GM19238 (cell line): ENCODE results near the gene B3GNT9.

ENCODE experiments used
- DNase-seq: peaks from one replicate; pipeline ENCODE4 v3.0.0; 2011; ENCODE audit warnings: low spot score; ENCODE audit not compliant: insufficient read length

The B3GNT9 gene

DNA sequence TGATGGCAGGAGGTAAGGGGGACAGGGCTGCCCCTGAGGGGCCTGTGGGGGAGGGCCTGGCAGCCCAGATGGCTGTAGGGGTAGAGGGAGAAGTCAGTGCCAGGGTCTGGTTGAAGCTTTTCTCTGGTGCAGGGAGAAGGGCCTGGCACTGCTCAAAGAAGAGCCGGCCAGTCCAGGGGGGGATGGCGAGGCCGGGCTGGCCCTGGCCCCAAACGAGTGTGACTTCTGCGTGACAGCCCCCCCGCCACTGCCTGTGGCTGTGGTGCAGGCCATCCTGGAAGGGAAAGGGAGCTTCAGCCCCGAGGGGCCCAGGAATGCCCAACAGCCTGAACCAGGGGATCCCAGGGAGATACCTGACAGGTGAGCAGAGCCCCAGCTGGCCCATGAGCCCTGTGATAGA lies 16.8 kb upstream of the B3GNT9 start:
- no peak for DNase-seq

GRCh38 chr16:67166598-67167168 lies 15.9 kb upstream of the B3GNT9 start:
- DNase-seq: no peak

DNA sequence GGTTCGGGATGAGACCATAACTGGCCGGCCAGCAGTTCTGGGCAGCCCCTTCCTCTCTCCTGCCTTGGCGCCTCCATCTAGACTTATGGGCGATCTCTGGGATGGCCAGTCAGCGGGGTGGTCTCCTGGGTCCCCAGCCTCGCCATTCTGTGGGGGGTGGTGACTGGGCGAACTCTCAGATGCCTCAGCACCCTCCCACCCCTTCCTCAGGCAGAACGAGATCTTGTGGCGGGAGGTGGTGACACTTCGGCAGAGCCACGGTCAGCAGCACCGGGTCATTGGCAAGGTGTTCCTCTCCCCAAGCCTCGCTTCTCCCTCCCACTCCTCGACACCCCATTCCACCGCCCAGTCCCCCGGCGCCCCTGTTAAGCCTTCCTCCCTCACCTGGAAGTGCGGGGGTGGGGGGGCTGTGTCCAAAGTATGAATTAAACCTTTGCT lies 15.3 kb upstream of the B3GNT9 start:
- DNase-seq: no peak

GRCh38 chr16:67165121-67166078 lies 14.6 kb upstream of the B3GNT9 start:
- no peak for DNase-seq

DNA sequence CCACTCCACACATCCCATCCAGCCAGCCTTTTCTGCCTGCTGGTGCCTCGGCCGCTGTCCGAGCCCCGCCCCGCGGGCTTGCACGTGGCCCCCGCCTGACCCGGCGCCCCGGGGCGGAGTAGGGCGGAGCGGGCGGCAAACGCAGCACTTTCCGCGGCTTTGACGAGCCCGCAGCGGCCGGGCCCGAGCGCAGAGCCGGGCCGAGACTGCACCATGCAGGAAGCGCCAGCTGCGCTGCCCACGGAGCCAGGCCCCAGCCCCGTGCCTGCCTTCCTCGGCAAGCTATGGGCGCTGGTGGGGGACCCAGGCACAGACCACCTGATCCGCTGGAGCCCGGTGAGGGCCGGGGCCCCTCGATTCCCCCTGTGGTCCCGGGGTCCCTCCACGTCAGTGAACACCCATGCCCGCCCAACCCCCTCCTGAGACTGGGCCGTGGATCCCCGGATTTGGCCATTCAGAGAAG lies 13.8 kb upstream of the B3GNT9 start, which contains the start of gene HSF4:
TSS of gene HSF4 (plus strand) at position 147 of the 463 bp plus-strand sequence. CDS start at position 214, 67 bp downstream.
- DNase-seq: no peak

DNA sequence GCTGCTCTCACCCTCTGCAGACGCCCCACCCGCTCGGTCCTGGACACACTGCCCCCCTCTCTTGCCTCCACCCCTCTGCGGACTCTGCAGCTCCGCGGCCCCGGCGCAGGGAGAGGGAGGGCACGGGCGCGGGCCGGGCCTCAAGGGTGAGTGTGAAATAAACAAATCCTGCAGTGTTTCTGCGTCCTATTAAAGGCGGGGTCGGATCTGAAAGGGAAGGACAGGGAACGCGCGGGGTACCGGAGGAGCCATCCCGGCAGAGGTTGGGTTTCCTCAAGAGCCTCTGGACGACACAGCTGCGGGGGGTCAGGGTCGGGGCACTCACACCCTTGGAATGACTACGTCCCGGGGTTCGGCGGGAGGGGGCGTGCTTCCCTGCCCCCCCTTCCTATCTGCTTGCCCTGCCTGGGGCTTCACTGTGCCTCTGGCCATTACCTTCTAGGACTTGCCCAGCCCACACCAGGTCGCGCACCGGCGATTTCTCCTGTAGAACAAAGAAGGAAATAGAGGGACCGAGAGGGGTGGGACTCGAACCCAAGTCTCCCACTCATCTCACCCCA lies 13.3 kb upstream of the B3GNT9 start:
- DNase-seq: no peak

- no peak for DNase-seq
Measured at GRCh38 chr16:67163164-67163998, 12.6 kb upstream of the B3GNT9 start.

GRCh38 chr16:67162506-67163163 lies 11.8 kb upstream of the B3GNT9 start:
- DNase-seq: no peak

- no peak for DNase-seq
Measured at GRCh38 chr16:67161595-67162058, 10.8 kb upstream of the B3GNT9 start.

GRCh38 chr16:67158637-67159600 lies 8.1 kb upstream of the B3GNT9 start:
- DNase-seq: peak; percentile 78

GRCh38 chr16:67157892-67158635 lies 7.3 kb upstream of the B3GNT9 start:
- no peak for DNase-seq

GRCh38 chr16:67157106-67157748 lies 6.4 kb upstream of the B3GNT9 start:
- no peak for DNase-seq

- no peak for DNase-seq
Measured at GRCh38 chr16:67156143-67156844, 5.5 kb upstream of the B3GNT9 start.

DNA sequence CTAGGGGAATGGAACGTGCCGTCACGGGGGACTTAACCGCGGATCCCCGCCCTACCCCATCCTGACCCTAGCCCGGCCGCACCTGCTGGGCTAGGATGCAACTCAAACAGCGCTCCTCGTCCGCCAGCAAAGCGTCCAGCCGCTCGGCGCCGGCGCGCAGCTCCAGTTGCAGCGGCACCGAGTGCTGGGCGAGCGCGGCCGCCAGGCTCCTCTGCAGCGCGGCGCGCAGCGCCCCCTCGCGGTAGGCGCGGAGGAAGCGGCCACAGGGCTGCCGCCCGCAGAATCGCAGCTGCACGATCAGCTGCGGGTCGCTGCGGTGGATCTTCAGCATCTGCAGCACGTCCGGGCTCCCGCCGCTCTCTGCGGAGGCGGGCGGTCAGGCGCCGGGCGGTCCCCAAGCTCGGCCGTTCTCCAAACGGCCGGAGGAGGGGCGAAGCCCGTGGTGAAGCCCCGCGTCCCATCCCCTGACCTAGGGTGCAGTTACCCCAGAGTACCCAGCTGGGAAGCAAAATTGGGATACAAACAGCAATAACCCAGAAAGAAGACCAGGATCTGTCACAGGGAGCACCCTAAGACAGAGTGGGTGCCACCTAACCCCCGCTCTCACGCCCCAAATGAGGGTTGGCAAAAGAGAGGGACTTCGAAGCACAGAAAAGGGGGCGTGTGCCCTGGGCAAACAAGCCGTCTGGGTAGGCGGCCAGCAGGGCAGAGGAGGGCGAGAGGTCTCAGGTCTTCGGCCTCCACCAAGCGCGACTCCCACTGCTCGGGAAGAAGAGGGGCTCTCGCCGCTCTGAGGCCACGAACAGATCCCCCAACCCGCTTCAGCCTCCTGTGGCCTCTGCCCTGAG lies 4.7 kb upstream of the B3GNT9 start:
- peak; percentile 86 for DNase-seq

GRCh38 chr16:67154578-67155294 lies 3.9 kb upstream of the B3GNT9 start:
- DNase-seq: no peak
